Bronchial epithelial cell (primary cell): ENCODE results near the gene CACNA1D. TPM values are rescaled to one million over a fixed set of nuclear protein-coding genes. Genes with fewer than 3 reads are reported as not detected.

Experiments
- DNase-seq: peaks from one replicate; pipeline ENCODE4 v3.0.0-alpha.2; 2010; ENCODE audit warnings: low read depth
- FAIRE-seq: peaks from 2 replicates; lab custom pipeline; 2011; peaks lifted over from hg19 to GRCh38; lab: Jason Lieb, UNC
- H3K27me3 ChIP-seq: 2 replicates; pipeline ENCODE4 v1.5.1; 2011; ENCODE audit warnings: low read length; ENCODE audit not compliant: control insufficient read depth, insufficient read depth
- H3K36me3 ChIP-seq: 2 replicates; pipeline ENCODE4 v1.5.1; 2011; ENCODE audit warnings: low read length; ENCODE audit not compliant: control insufficient read depth, insufficient read depth
- H3K4me3 ChIP-seq: 2 replicates; pipeline ENCODE4 v1.5.1; 2011; ENCODE audit warnings: mild to moderate bottlenecking, low read depth, low read length, control low read depth
- total RNA-seq: library from RNA; depleted of rRNA; stranded (reverse); fragments of >200 nt; gene quantifications from 2 replicates; pipeline ENCODE4 v1.2.1, GENCODE V29; 2014
- TF ChIP-seq, protein P1 (sequence below): IDR thresholded peaks from 2 replicates; pipeline ENCODE4 v1.5.1; 2011; ENCODE audit warnings: mild to moderate bottlenecking, moderate library complexity, low read length, control low read depth, inconsistent platforms; ENCODE audit not compliant: insufficient read depth, severe bottlenecking

Gene CACNA1D
- total RNA-seq, 1 donor from 2014 or later = 0.26 TPM

DNA sequence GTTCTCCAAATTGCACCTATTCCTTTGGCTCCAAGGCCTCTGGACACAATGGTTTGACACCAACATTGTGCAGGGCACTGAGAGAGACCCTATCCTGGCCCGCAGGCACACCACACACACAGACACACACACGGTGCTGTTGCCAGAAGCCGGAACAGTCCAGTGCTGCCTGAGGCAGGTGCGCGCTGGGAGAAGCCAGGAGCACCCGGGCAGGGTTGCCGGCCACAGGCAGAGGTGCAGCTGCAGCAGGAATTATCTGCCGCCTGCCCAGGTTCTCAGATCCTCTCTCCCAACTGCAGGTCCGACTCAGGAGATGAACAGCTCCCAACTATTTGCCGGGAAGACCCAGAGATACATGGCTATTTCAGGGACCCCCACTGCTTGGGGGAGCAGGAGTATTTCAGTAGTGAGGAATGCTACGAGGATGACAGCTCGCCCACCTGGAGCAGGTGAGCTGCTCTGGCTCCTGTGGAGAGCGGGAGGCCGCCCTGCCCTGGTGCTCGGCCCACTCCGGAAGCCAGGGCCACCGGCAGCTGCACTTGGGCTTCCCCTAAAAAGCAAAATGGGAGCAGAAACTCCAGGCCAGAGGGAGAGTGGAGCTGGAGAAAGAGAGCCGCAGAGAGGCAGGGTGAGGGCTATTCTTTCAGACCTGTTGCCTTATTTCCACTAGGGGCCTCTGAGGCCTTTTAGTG lies 308.9 kb downstream of the CACNA1D start:
- no peak overlapping the region for H3K4me3 ChIP-seq
- FAIRE-seq (no peak), DNase-seq (no peak)
- H3K36me3 ChIP-seq = no peaks in the 10 kb centered on the region
- H3K27me3 ChIP-seq = peaks cover 5% of the 10 kb centered on the region
- TF ChIP-seq, protein P1, sequence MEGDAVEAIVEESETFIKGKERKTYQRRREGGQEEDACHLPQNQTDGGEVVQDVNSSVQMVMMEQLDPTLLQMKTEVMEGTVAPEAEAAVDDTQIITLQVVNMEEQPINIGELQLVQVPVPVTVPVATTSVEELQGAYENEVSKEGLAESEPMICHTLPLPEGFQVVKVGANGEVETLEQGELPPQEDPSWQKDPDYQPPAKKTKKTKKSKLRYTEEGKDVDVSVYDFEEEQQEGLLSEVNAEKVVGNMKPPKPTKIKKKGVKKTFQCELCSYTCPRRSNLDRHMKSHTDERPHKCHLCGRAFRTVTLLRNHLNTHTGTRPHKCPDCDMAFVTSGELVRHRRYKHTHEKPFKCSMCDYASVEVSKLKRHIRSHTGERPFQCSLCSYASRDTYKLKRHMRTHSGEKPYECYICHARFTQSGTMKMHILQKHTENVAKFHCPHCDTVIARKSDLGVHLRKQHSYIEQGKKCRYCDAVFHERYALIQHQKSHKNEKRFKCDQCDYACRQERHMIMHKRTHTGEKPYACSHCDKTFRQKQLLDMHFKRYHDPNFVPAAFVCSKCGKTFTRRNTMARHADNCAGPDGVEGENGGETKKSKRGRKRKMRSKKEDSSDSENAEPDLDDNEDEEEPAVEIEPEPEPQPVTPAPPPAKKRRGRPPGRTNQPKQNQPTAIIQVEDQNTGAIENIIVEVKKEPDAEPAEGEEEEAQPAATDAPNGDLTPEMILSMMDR = no peak

DNA sequence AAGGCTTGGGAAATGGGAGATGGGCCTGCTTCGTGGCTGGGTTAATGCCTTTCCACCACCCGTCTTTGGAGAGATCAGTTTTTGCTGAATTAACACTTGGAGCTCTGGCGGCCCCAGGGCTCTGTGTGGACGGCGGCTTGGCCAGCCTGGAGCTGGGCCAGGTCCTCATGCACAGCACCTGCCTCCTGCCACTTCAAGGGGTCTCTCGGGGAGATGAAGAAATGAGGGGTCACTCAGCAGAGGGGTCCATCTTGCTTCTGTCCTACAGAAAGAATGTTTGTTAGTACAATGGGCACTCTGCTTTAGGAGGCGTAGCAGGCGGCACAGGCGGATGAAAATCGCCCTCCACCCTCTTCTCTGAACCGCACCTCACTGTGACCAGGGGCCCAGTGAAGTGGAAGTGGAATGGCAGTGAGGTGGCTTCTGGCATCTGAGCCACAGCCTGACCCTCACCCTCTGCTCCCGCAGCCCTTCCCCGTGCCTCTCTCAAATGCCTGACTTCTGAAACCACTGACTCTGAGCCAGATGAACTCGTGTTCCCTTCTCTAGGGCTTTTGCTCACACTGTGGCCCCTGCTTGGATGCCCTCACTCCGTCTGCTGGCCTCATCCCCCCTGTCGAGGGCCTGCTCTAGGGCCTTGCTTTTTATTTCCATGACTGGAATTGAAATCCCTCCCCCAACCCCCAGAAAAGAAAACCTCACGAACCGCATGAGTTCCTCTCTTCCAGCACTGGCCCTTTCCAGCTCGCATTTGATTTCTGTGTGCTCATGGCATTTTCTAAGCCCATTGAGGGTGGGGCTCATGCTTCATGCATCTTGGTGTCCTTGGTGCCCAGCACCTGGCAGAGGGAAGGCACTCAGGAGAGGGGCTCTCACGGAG lies 309.6 kb downstream of the CACNA1D start:
- H3K4me3 ChIP-seq = no peak overlapping the region
- DNase-seq (no peak), FAIRE-seq (peak; percentile 7)
- no peaks in the 10 kb centered on the region for H3K36me3 ChIP-seq
- TF ChIP-seq, protein P1 = no peak
- peaks cover 3% of the 10 kb centered on the region for H3K27me3 ChIP-seq

DNA sequence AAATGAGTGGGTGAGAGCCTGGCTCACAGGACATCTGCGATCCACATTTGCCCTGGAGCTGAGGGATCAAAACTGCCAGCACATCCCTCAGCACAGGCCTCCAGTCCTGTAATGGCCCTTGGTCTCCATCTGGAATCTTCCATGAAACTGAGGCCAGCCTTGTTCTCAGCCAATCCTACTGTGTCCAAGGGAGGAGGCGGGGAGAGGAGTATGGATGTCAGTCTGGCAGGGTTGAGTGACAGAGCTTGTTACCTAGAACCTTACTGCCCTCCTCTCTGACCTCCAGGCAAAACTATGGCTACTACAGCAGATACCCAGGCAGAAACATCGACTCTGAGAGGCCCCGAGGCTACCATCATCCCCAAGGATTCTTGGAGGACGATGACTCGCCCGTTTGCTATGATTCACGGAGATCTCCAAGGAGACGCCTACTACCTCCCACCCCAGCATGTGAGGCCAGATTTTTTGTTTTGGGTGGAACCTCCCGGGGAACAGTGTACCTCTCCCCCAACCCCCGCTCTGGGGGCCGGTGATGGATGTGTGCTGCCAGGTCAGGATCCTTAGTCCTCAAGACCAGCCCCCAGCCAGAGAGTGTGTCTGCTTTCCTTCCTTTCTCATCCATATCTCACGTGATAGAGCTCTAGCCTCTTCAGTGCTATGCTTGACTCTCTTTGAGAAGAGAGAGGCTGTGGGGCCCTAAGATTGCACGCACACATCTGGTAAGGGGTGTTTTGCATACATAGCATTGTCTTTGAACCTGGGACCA lies 310.5 kb downstream of the CACNA1D start:
- Histone ChIP-seq H3K27me3 (peaks cover 3% of the 10 kb centered on the region), H3K36me3 (no peaks in the 10 kb centered on the region), H3K4me3 (no peak overlapping the region)
- FAIRE-seq = no peak
- peak; percentile 66 for DNase-seq
- TF ChIP-seq, protein P1 = no peak

DNA sequence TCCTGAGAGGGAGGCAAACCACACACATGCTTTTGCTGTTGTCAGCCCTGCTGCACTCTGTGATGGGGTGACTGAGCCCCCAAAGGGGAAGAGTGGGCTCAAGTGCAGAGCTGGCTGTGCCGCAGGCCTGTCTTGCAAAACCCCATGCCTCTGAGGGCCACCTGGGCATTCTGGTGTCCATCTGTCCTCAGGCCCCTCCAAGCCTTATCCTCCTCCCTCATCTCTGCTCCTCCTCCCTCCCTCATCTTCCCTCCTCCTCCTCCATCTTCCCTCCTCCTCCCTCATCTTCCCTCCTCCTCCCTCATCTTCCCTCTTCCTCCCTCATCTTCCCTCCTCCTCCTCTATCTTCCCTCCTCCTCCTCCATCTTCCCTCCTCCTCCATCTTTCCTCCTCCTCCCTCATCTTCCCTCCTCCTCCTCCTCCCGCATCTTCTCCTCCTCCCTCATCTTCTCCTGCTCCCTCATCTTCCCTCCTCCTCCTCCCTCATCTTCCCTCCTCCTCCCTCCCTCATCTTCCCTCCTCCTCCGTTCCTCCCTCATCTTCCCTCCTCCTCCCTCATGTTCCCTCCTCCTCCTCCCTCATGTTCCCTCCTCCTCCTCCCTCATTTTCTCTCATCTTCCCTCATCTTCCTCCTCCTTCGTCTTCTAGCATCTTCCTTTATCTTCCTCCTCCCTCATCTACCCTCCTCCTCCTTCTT lies 311.2 kb downstream of the CACNA1D start:
- FAIRE-seq = no peak
- DNase-seq = no peak
- Histone ChIP-seq H3K36me3 (no peaks in the 10 kb centered on the region), H3K27me3 (peaks cover 3% of the 10 kb centered on the region), H3K4me3 (no peak overlapping the region)
- TF ChIP-seq, protein P1 = no peak
